ENCODE measurements around the gene HERC2.
"Not testable (repeated sequence)": the region's sequence is repeated elsewhere in the genome, so short reads cannot be mapped to it uniquely, and the experiment has no call there.

HERC2 gene

GRCh38 chr15:28221696-28222095 is 100.3 kb downstream of the HERC2 start:
- DNase-seq, result not testable (repeated sequence)

GRCh38 chr15:28219116-28219515 is 102.9 kb downstream of the HERC2 start:
- DNase-seq, result no peak

- DNase-seq, result not testable (repeated sequence)
Observed at GRCh38 chr15:28216946-28217546, 104.9 kb downstream of the HERC2 start.

GRCh38 chr15:28215521-28215920 is 106.5 kb downstream of the HERC2 start:
- DNase-seq, result not testable (repeated sequence)

GRCh38 chr15:28214006-28214790 is 107.8 kb downstream of the HERC2 start:
- not testable (repeated sequence) for DNase-seq

GRCh38 chr15:28213393-28213792 is 108.6 kb downstream of the HERC2 start:
- not testable (repeated sequence) for DNase-seq

GRCh38 chr15:28208583-28208982 is 113.4 kb downstream of the HERC2 start:
- no peak for DNase-seq

GRCh38 chr15:28205640-28206039 is 116.3 kb downstream of the HERC2 start:
- DNase-seq, result not testable (repeated sequence)

- not testable (repeated sequence) for DNase-seq
Observed at GRCh38 chr15:28203055-28203828, 118.7 kb downstream of the HERC2 start.

GRCh38 chr15:28202124-28202523 is 119.9 kb downstream of the HERC2 start:
- DNase-seq, result not testable (repeated sequence)

- not testable (repeated sequence) for DNase-seq
Observed at GRCh38 chr15:28198215-28198614, 123.8 kb downstream of the HERC2 start.

GRCh38 chr15:28197694-28198093 is 124.3 kb downstream of the HERC2 start:
- not testable (repeated sequence) for DNase-seq

- DNase-seq, result not testable (repeated sequence)
Observed at GRCh38 chr15:28196581-28196980, 125.4 kb downstream of the HERC2 start.

- DNase-seq, result no peak
Observed at GRCh38 chr15:28192772-28193171, 129.2 kb downstream of the HERC2 start.

GRCh38 chr15:28191832-28192231 is 130.1 kb downstream of the HERC2 start:
- DNase-seq, result no peak

GRCh38 chr15:28190391-28191174 is 131.4 kb downstream of the HERC2 start:
- no peak for DNase-seq

GRCh38 chr15:28185148-28185895 is 136.7 kb downstream of the HERC2 start:
- DNase-seq, result no peak

- no peak for DNase-seq
Observed at GRCh38 chr15:28184166-28184565, 137.8 kb downstream of the HERC2 start.

GRCh38 chr15:28182731-28183130 is 139.2 kb downstream of the HERC2 start:
- DNase-seq, result no peak

- no peak for DNase-seq
Observed at GRCh38 chr15:28182216-28182615, 139.8 kb downstream of the HERC2 start.

- DNase-seq, result no peak
Observed at GRCh38 chr15:28181366-28181765, 140.6 kb downstream of the HERC2 start.

GRCh38 chr15:28179270-28179669 is 142.7 kb downstream of the HERC2 start:
- no peak for DNase-seq

Data from NCI-H2081 treated with DMSO at 0.1 percent for 48 hours (cell line).